ENCODE measurements around the gene RASAL1. TPM values are rescaled to one million over a fixed set of nuclear protein-coding genes. Genes with fewer than 3 reads are reported as not detected.

The RASAL1 gene
- total RNA-seq, 1 experiment from 2014 or later = 16.0 TPM

GRCh38 chr12:113172185-113172584 is 36.6 kb upstream of the RASAL1 start:
- Histone ChIP-seq H4K20me1 (ENCODE audit: insufficient read depth) (no peaks in the 10 kb centered on the region), H3K36me3 (ENCODE audit: control insufficient read depth in 1 of 2, insufficient read depth in 2 of 2, low read length in 2 of 2) (peaks cover 51 to 56% of the 10 kb centered on the region in 2 experiments)
- RAD21 ChIA-PET (ENCODE audit: low non-redundant PET in 1 of 2, low total read pairs in 2 of 2, uncharacterized antibody in 2 of 2, unreplicated experiment in 2 of 2) = no interaction called here

More at GRCh38 chr12:113172185-113172584, 36.6 kb upstream of the RASAL1 start:
- no peaks in the 10 kb centered on the region for H3K4me1 ChIP-seq (ENCODE audit: control insufficient read depth in 1 of 2, insufficient read depth in 2 of 2, low read length in 2 of 2)
- H3K9ac ChIP-seq (ENCODE audit: low read length) = no peak overlapping the region
- no TSS peak for BruUV-seq (replicated peaks)
- POLR2A ChIA-PET = no interaction called here
- intact Hi-C loops (cut with micrococcal nuclease) = no loop called here
- ATAC-seq (no peak), DNase-seq (ENCODE audit: low read depth, low spot score) (no peak)
- TF ChIP-seq EGR1 (IDR thresholded peaks at IDR 0.05; ENCODE audit: low read depth) (no peak), FOSL1 (IDR thresholded peaks at IDR 0.05; ENCODE audit: low read depth) (no peak), POLR2AphosphoS5 (IDR thresholded peaks at IDR 0.05; ENCODE audit: low read depth, low read length) (no peak), CEBPB (IDR thresholded peaks at IDR 0.05; ENCODE audit: low read depth) (no peak), YY1 (IDR thresholded peaks at IDR 0.05; ENCODE audit: extremely low read depth, insufficient replicate concordance, low read depth, low read length) (no peak), TCF7L2 (IDR thresholded peaks at IDR 0.05; ENCODE audit: borderline replicate concordance, extremely low read depth, insufficient read depth, insufficient read length) (no peak), ZBTB33 (IDR thresholded peaks at IDR 0.05; ENCODE audit: extremely low read depth, insufficient replicate concordance, low read length) (no peak), CBX3 (IDR thresholded peaks at IDR 0.05; ENCODE audit: low read depth) (no peak), REST (IDR thresholded peaks at IDR 0.05; ENCODE audit: low read depth) (no peak), ATF3 (IDR thresholded peaks at IDR 0.05) (no peak), SRF (IDR thresholded peaks at IDR 0.05; ENCODE audit: low read depth) (no peak), ZFX (IDR thresholded peaks at IDR 0.05) (no peak), EZH2 (IDR thresholded peaks at IDR 0.05) (no peak), POLR2A (IDR thresholded peaks at IDR 0.05; ENCODE audit: borderline replicate concordance, extremely low read depth, insufficient read depth, insufficient read length) (no peak), SIN3A (IDR thresholded peaks at IDR 0.05; ENCODE audit: low read depth) (no peak), RAD21 (IDR thresholded peaks at IDR 0.05; ENCODE audit: low read depth) (no peak), EZH2phosphoT487 (IDR thresholded peaks at IDR 0.05; ENCODE audit: borderline replicate concordance) (no peak), JUND (IDR thresholded peaks at IDR 0.05) (no peak), ELF1 (IDR thresholded peaks at IDR 0.05; ENCODE audit: borderline replicate concordance, low read depth) (no peak)
- CTCF ChIA-PET = interaction anchor here (1.6 kb wide), 1 partner anchor 179 kb away, joined by 6 read pairs; no protein-coding TSS in a partner anchor
- H3K9me2 ChIP-seq (ENCODE audit: insufficient read depth) = no peaks in the 10 kb centered on the region
- H3K4me3 ChIP-seq (replicated peaks in 1 of 2; ENCODE audit: low read depth in 1 of 2, low read length in 2 of 2) = no peak overlapping the region
- H3K79me2 ChIP-seq (ENCODE audit: insufficient read depth, low read length) = peaks cover 24% of the 10 kb centered on the region; the same call in 1 of the 2 replicates
- H3K27me3 ChIP-seq (ENCODE audit: insufficient read depth, low read length) = no peaks in the 10 kb centered on the region
- H3K27ac ChIP-seq (ENCODE audit: low read depth, low read length) = no peak overlapping the region
- no peaks in the 10 kb centered on the region for H3K9me3 ChIP-seq (ENCODE audit: control insufficient read depth in 1 of 2, insufficient read depth in 1 of 2, low read depth in 1 of 2, low read length in 2 of 2)
- no peak overlapping the region for H3K4me2 ChIP-seq (ENCODE audit: low read length)
- no peak overlapping the region for H2AFZ ChIP-seq (ENCODE audit: low read depth, low read length, poor library complexity, severe bottlenecking)
